GM23338 (cell line): Measurements from ENCODE around the gene SRGAP3.

Experiments
- CREB1 ChIP-seq: fragments of 250-450 bp; sonication (Bioruptor Pico); IDR thresholded peaks from 2 replicates; pipeline ENCODE4 v1.5.0; 2020; ENCODE audit warnings: low read depth, mild to moderate bottlenecking, moderate library complexity
- ETS1 ChIP-seq: IDR thresholded peaks from 2 replicates; pipeline ENCODE4 v1.6.1; 2016; ENCODE audit warnings: antibody characterized with exemption
- EZH2 ChIP-seq: fragments of 200-600 bp; sonication (generic); IDR thresholded peaks from one replicate; pipeline ENCODE4 v1.8.0; 2017; ENCODE audit warnings: antibody characterized with exemption, mild to moderate bottlenecking, low read depth; ENCODE audit not compliant: unreplicated experiment
- EZH2phosphoT487 ChIP-seq: fragments of 200-600 bp; sonication (generic); IDR thresholded peaks from one replicate; pipeline ENCODE4 v1.8.1; 2018; ENCODE audit warnings: antibody characterized with exemption; ENCODE audit not compliant: unreplicated experiment
- POLR2AphosphoS5 ChIP-seq: IDR thresholded peaks from 2 replicates; pipeline ENCODE4 v1.6.1; 2016; ENCODE audit warnings: antibody characterized with exemption, low read depth
- REST ChIP-seq: IDR thresholded peaks from one replicate; pipeline ENCODE4 v1.6.1; 2018; ENCODE audit warnings: antibody characterized with exemption; ENCODE audit not compliant: unreplicated experiment
- STAT1 ChIP-seq: IDR thresholded peaks from one replicate; pipeline ENCODE4 v1.6.1; 2016; ENCODE audit warnings: antibody characterized with exemption; ENCODE audit not compliant: unreplicated experiment
- ZNF114 ChIP-seq: fragments of 250-450 bp; sonication (Bioruptor Pico); IDR thresholded peaks from 2 replicates; pipeline ENCODE4 v1.5.0; 2020; ENCODE audit warnings: mild to moderate bottlenecking, moderate library complexity
- ZNF331 ChIP-seq: fragments of 250-450 bp; sonication (Bioruptor Pico); IDR thresholded peaks from 2 replicates; pipeline ENCODE4 v1.5.0; 2020; ENCODE audit warnings: low read depth, mild to moderate bottlenecking, moderate library complexity
- TF ChIP-seq, protein P1 (sequence below), 2 experiments: fragments of 200-600 bp in 1 of 2; sonication (generic) in 1 of 2; conservative IDR thresholded peaks; 2 replicates each; pipeline versions ENCODE4 v1.5.1 to v1.6.1; 2016 to 2017; ENCODE audit warnings: antibody characterized with exemption in 2 of 2, low read depth in 2 of 2, mild to moderate bottlenecking in 2 of 2, moderate library complexity in 1 of 2

DNA sequence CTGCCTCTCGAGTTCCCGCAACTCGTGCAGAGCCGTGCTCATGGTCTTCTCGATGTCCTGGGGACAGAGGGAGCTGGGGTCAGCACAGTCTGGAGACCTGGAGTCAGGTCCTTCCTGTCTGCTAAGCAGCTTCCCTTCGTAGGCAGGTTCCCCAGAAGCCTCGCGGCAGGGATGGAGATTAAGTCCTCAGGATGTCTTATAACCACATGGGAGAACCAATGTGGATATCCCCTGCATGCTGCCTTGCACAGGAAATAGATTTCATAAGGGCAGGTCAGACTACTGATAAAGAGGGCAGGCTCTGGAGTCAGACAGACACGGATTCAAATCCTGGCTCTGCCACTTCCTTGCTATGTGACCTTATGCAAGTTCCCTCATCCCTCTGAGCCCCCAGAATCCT, 263.6 kb downstream of the SRGAP3 start:
- TF ChIP-seq, protein P1, sequence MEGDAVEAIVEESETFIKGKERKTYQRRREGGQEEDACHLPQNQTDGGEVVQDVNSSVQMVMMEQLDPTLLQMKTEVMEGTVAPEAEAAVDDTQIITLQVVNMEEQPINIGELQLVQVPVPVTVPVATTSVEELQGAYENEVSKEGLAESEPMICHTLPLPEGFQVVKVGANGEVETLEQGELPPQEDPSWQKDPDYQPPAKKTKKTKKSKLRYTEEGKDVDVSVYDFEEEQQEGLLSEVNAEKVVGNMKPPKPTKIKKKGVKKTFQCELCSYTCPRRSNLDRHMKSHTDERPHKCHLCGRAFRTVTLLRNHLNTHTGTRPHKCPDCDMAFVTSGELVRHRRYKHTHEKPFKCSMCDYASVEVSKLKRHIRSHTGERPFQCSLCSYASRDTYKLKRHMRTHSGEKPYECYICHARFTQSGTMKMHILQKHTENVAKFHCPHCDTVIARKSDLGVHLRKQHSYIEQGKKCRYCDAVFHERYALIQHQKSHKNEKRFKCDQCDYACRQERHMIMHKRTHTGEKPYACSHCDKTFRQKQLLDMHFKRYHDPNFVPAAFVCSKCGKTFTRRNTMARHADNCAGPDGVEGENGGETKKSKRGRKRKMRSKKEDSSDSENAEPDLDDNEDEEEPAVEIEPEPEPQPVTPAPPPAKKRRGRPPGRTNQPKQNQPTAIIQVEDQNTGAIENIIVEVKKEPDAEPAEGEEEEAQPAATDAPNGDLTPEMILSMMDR (conservative IDR thresholded peaks at IDR 0.05; ENCODE audit: low read depth in 2 of 2) = no peak
- TF ChIP-seq EZH2 (no peak), ETS1 (no peak), EZH2phosphoT487 (no peak), STAT1 (no peak), POLR2AphosphoS5 (no peak), CREB1 (CRISPR knock-in tag) (no peak), REST (no peak), ZNF331 (CRISPR knock-in tag) (no peak), ZNF114 (CRISPR knock-in tag) (no peak)
